HTR-8/SVneo (cell line): ENCODE measurements around the gene GNG3.

Experiments used
- DNase-seq: peaks from one replicate; pipeline ENCODE4 v3.0.0; 2011; ENCODE audit warnings: low spot score, mixed read lengths; ENCODE audit not compliant: insufficient read length
- FAIRE-seq: peaks from 2 replicates; lab custom pipeline; 2011; peaks lifted over from hg19 to GRCh38; lab: Jason Lieb, UNC

GNG3 gene

DNA sequence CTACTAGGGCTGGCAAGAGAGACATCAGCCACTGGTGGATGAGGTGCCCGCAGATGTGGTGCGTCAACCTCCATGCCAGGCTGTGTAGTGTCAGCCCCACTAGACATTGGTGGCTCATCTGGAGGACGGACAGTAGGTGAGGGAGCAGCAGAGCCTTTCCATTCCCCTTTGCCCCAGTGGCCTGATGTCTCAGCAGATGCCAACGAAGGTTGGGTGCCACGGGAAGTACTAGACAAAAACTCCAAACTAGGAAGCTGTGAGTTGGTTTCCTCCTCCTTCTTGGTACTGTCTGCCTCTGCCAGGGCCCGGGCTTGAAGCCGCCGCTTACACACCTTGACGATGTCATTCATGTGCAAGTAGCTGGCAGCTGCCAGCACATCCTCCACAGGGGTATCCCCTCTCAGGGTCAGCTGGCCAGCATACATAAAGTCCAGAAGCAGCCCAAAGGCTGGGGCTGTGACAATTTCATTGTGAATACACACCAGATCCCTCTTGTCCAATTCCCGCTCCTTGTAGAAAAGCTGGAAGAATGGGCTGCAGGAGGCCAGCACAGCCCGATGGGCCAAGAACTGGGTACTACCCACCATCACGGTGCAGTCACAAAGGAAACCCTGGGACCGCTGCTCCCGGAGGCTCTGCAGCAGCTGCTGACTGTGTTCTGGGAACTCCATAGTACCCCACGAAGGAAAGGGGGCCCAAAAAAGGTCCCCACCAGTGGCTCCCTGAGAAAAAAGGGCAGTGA, 45.7 kb downstream of the GNG3 start:
- FAIRE-seq (no peak), DNase-seq (no peak)

DNA sequence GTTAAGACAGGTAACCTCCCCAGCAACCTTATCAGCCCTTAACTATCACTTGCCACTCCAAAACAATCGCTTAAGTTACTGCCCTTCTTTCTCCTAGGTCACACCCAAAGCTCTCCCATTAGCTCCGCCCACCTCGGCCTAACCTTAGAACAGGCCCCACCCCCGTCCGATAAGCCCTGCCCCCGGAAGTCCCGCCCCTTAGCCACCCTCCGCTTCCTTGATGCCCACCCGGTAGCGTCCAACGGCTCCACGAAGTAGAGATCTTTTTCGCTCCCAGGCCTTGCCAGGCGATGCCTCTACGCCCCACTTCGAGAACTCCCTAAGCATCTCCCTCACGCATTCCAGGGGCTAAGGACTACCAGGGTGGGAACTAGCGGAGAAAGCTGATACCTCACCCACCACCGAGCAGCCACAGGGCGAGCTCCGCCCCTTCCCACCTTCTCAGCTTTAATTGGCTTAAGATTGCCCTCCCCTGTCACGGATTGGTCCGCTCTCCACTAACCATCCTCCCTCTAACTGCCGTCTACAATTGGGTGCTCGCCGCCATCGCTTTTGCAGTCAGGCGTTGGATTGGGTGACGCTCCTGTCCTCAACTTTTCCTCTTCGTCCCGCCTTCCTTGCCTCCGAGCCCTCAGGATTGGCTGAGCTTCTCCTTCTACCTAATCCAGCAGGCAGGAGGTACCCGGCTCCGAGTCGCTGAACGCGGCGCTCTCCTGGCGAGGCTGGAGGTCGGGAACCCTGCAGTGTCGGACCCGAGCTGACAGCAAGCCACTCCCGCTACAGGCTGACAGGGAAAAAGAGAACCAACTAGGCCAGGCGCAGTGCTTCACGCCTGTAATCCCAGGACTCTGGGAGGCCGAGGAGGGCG, 46.5 kb downstream of the GNG3 start, which contains the start of gene ZBTB3:
Gene ZBTB3 (minus strand): TSS at position 425 of the 868 bp plus-strand sequence. CDS start 496 bp downstream, outside the sequence.
- DNase-seq (peak; percentile 96), FAIRE-seq (peak; percentile 74)

DNA sequence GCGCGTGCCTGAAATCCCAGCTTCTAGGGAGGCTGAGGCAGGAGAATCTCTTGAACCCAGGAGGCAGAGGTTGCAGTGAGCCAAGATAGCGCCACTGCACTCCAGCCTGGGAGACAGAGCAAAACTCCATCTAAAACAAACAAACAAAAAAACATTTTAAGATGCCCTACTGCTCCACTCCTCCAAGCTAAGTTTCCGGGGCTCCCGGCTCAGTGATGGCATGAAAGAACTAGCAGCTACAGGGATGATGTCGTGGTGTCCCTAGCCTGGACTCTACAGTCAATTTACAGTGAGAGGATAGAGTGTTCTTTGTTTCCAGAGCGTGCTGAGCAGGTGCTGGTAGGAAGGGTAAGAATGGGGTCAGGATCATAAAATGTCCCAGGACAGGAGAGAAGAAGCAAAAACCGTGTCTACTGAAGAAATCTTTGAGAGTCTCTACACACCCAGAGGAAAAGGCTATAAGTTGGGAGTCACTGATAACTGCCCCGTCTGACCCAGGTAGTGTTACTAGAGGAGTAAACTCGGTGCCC, 47.7 kb downstream of the GNG3 start:
- FAIRE-seq = no peak
- no peak for DNase-seq

DNA sequence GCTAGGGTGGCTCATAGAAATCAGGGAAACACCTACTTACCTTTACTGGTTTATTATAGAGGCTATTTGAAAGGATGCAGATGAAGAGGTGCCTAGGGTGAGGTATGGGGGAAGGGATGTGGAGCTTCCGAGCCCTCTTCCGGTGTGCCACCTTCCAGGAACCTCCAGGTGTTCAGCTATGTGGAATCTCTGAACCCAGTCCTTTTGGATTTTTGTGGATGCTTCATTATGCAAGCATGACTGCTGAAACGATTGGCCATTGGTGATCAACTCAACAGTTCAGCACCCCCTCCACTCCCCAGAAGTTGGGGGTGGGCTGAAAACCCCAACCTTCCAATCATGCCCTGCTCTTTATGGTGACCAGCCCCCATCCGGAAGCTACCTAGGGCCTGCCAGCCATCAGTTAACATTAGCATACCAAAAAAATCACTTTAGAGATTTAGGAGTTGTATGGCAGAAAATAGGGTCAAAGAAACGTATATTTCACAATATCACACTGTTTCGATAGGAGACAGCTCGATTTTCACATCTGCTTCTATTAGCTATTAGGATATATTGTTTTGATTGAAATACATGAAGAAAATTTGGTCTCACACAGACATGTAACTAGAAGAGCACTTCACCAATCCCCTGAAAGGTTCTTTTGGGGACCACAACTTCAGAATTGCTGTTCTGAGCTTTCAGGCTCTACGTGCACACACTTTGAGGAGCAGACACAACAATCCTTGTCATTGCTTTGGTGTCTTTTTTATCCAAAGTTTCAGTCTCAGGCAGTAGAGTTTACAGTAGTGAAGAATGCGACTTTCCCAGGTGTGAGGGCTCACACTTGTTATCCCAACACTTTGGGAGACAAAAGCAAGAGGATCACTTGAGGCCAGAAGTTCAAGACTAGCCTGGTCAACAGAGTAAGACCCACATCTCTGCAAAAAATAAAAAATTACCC, 50.6 kb downstream of the GNG3 start:
- DNase-seq (no peak), FAIRE-seq (no peak)
